A673 (cell line): ENCODE measurements around the gene LHX6. TPM values are rescaled to one million over a fixed set of nuclear protein-coding genes. Genes with fewer than 3 reads are reported as not detected.

Experiments used
- BruUV-seq: library from RNA; stranded (reverse); fragments of 400-500 nt; replicated peaks from 2 replicates; lab custom pipeline; 2021; lab: Mats Ljungman, UMichigan
- CTCF ChIA-PET: fragments of 300-600 bp; sonication (Branson Sonifier 250); formaldehyde crosslinking; loops from one replicate; lab custom pipeline; 2022; ENCODE audit warnings: antibody characterized with exemption; lab: Charles Lee
- POLR2A ChIA-PET: fragments of 300-600 bp; sonication (Branson Sonifier 250); formaldehyde crosslinking; loops from one replicate; lab custom pipeline; 2022; ENCODE audit warnings: antibody characterized with exemption; ENCODE audit not compliant: low non-redundant PET; lab: Charles Lee
- DNase-seq: peaks from one replicate; pipeline ENCODE4 v3.0.0-alpha.2; 2015; ENCODE audit warnings: low spot score
- H3K27ac ChIP-seq: fragments of 200-600 bp; sonication (generic); 2 replicates; pipeline ENCODE4 v1.5.1; 2016; ENCODE audit warnings: mixed run types, low read depth, mild to moderate bottlenecking, mixed read lengths, antibody characterized with exemption, low read length; ENCODE audit not compliant: poor library complexity, severe bottlenecking
- H3K27me3 ChIP-seq: fragments of 200-600 bp; sonication (generic); replicated peaks from 2 replicates; pipeline ENCODE4 v1.6.1; 2017; ENCODE audit warnings: mixed run types, low read depth, mild to moderate bottlenecking, mixed read lengths, antibody characterized with exemption, low read length; ENCODE audit not compliant: insufficient read depth, poor library complexity
- H3K36me3 ChIP-seq: fragments of 200-600 bp; sonication (generic); 2 replicates; pipeline ENCODE4 v1.6.1; 2016; ENCODE audit warnings: mixed run types, mild to moderate bottlenecking, mixed read lengths, antibody characterized with exemption, low read length; ENCODE audit not compliant: insufficient read depth, poor library complexity, severe bottlenecking
- H3K4me1 ChIP-seq: fragments of 200-600 bp; sonication (generic); 2 replicates; pipeline ENCODE4 v1.6.1; 2017; ENCODE audit warnings: mixed run types, mild to moderate bottlenecking, mixed read lengths, antibody characterized with exemption, low read length; ENCODE audit not compliant: insufficient read depth, poor library complexity, severe bottlenecking
- H3K4me3 ChIP-seq: fragments of 200-600 bp; sonication (generic); 2 replicates; pipeline ENCODE4 v1.5.1; 2016; ENCODE audit warnings: low read depth, mixed run types, mild to moderate bottlenecking, mixed read lengths, low read length; ENCODE audit not compliant: poor library complexity, severe bottlenecking
- H3K9me3 ChIP-seq: fragments of 200-600 bp; sonication (generic); 2 replicates; pipeline ENCODE4 v1.6.1; 2016; ENCODE audit warnings: mixed run types, low read depth, mild to moderate bottlenecking, mixed read lengths, antibody characterized with exemption, low read length; ENCODE audit not compliant: poor library complexity, severe bottlenecking
- EZH2 ChIP-seq: fragments of 200-600 bp; sonication (generic); IDR thresholded peaks from 2 replicates; pipeline ENCODE4 v1.6.1; 2017; ENCODE audit warnings: borderline replicate concordance, low read depth, mild to moderate bottlenecking, mixed read lengths, antibody characterized with exemption, low read length; ENCODE audit not compliant: poor library complexity, severe bottlenecking
- intact Hi-C: fragments of 100-400 bp; cut with micrococcal nuclease; formaldehyde crosslinking; loops from one replicate; pipeline ENCODE4 v1.10.0; 2022; ENCODE audit not compliant: unreplicated experiment
- total RNA-seq: library from RNA; stranded (reverse); gene quantifications from 2 replicates; pipeline ENCODE4 v1.2.3, GENCODE V29; 2021
- TF ChIP-seq, protein P1 (sequence below): fragments of 300-800, 200-600 bp; sonication (generic); conservative IDR thresholded peaks from 2 replicates; pipeline ENCODE4 v1.5.1; 2017; ENCODE audit warnings: low read depth, mild to moderate bottlenecking, antibody characterized with exemption, low read length, moderate library complexity, mixed read lengths

LHX6 gene
- total RNA-seq, 1 experiment from 2014 or later, result not detected

DNA sequence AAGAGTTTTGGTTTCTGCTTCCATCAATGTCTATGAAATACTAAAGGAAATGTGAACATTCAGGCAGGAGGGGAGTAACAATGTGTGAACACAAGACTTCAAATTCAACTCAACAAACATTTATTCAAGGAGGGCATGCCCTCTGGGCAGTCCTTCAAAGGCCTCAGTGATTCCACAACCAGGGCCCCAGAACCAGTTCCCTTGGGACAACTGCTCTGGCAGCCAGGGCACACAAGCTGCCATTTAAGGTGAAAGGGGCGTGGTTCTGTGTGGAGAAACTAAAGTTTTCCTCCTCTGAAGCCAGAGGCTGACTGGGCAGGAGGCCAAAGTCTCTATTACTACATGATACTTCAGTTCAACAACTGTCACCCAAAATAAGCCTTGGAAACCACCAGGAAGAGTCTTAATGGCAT, 32.7 kb upstream of the LHX6 start:
- BruUV-seq, result no TSS peak
- no peak overlapping the region for H3K27ac ChIP-seq
- intact Hi-C loops, result loop anchor here (10.0 kb wide), 1 partner anchor 107 kb away; the partner anchor contains the start of genes MORN5 and NDUFA8
- POLR2A ChIA-PET, result no interaction called here
- H3K4me3 ChIP-seq, result no peak overlapping the region
- no peak for TF ChIP-seq EZH2
- TF ChIP-seq, protein P1, sequence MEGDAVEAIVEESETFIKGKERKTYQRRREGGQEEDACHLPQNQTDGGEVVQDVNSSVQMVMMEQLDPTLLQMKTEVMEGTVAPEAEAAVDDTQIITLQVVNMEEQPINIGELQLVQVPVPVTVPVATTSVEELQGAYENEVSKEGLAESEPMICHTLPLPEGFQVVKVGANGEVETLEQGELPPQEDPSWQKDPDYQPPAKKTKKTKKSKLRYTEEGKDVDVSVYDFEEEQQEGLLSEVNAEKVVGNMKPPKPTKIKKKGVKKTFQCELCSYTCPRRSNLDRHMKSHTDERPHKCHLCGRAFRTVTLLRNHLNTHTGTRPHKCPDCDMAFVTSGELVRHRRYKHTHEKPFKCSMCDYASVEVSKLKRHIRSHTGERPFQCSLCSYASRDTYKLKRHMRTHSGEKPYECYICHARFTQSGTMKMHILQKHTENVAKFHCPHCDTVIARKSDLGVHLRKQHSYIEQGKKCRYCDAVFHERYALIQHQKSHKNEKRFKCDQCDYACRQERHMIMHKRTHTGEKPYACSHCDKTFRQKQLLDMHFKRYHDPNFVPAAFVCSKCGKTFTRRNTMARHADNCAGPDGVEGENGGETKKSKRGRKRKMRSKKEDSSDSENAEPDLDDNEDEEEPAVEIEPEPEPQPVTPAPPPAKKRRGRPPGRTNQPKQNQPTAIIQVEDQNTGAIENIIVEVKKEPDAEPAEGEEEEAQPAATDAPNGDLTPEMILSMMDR, result no peak
- no peaks in the 10 kb centered on the region for H3K9me3 ChIP-seq
- H3K4me1 ChIP-seq, result peaks cover 12% of the 10 kb centered on the region
- DNase-seq, result peak; percentile 64
- H3K36me3 ChIP-seq, result peaks cover 20% of the 10 kb centered on the region
- CTCF ChIA-PET, result no interaction called here
- no peaks in the 10 kb centered on the region for H3K27me3 ChIP-seq

DNA sequence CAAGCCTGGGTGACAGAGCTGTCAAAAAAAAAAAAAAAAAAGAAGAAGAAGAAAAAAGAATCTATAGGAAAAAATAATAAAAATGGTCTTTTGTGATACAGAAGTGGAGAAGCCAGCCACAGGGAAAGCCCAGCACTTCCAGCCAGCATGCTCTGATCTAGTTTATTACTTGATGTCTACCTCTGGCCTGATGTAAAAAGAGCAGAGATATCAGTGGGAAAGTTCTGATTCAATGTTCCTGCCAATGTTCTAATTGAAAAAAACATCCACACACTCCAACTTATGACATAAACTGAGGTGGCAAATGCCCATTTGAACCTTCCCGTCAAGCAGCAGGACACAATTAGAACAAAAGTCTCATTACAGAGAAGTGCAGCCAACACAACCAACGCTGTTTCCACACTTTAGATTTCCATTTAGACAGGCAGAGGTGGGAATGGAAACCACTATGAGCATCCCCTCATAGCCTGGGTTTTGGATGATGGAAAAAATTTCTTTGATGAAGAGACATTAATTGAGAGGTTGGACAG, 30.2 kb upstream of the LHX6 start:
- POLR2A ChIA-PET, result interaction anchor here (0.6 kb wide), 1 partner anchor 21 kb away, joined by 6 read pairs; no protein-coding TSS in a partner anchor
- peaks cover 12% of the 10 kb centered on the region for H3K4me1 ChIP-seq
- no peaks in the 10 kb centered on the region for H3K9me3 ChIP-seq
- intact Hi-C loops, result no loop called here
- TF ChIP-seq, protein P1, result no peak
- TF ChIP-seq EZH2, result no peak
- H3K27me3 ChIP-seq, result no peaks in the 10 kb centered on the region
- no peak overlapping the region for H3K4me3 ChIP-seq
- no peak overlapping the region for H3K27ac ChIP-seq
- DNase-seq, result no peak
- CTCF ChIA-PET, result no interaction called here
- H3K36me3 ChIP-seq, result peaks cover 20% of the 10 kb centered on the region
- BruUV-seq, result no TSS peak

DNA sequence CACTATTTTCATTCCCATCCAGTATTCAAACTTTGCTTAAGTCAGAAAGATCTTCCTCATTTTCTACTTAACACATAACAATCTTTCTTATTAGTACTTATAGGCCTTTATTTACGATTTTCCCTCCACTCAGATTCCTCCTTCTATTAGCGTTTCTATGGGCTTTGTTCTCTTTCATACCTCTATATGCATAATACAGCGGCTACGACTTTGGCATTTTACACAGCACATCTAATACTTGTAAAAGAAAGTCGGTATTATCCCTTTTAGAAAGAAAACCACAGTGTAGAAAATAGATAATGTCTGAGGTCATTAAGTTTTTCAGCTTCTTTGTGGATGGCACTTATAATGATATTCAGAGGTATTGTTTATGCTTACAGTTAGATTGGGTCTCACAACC, 27.4 kb upstream of the LHX6 start:
- Histone ChIP-seq H3K27me3 (no peaks in the 10 kb centered on the region), H3K4me3 (no peak overlapping the region), H3K27ac (no peak overlapping the region), H3K4me1 (no peaks in the 10 kb centered on the region), H3K36me3 (peaks cover 26% of the 10 kb centered on the region), H3K9me3 (no peaks in the 10 kb centered on the region)
- ChIA-PET CTCF (no interaction called here), POLR2A (no interaction called here)
- DNase-seq, result no peak
- no TSS peak for BruUV-seq
- TF ChIP-seq EZH2, result no peak
- TF ChIP-seq, protein P1, result no peak
- intact Hi-C loops, result no loop called here
